ENCODE measurements around the gene VPS25.

GRCh38 chr17:42784409-42784808 is 11.2 kb downstream of the VPS25 start:
- TF ChIP-seq CTCF (conservative IDR thresholded peaks at IDR 0.05 in 1 of 2, IDR thresholded peaks at IDR 0.05 in 1 of 2; ENCODE audit: extremely low read depth in 1 of 2, insufficient read depth in 1 of 2, low read depth in 1 of 2, low read length in 2 of 2) (no peak), EZH2 (IDR thresholded peaks at IDR 0.05; ENCODE audit: borderline replicate concordance, low read length) (no peak)

Measured in mammary epithelial cell (primary cell).